HepG2 (cell line): ENCODE measurements around the gene POLR1G. TPM values are rescaled to one million over a fixed set of nuclear protein-coding genes. Genes with fewer than 3 reads are reported as not detected.

Experiments used
- GTF3A ChIP-seq: sonication (generic); formaldehyde crosslinking; conservative IDR thresholded peaks from 2 replicates; pipeline ENCODE4 v1.4.0; 2020; ENCODE audit warnings: mild to moderate bottlenecking, missing genetic modification reagents
- HES4 ChIP-seq: sonication (generic); formaldehyde crosslinking; IDR thresholded peaks from 2 replicates; pipeline ENCODE4 v1.9.0; 2021; ENCODE audit warnings: mild to moderate bottlenecking, missing genetic modification reagents, borderline replicate concordance
- HMG20A ChIP-seq: IDR thresholded peaks from 2 replicates; pipeline ENCODE4 v1.6.1; 2016; ENCODE audit warnings: borderline replicate concordance
- JUN ChIP-seq: sonication (generic); formaldehyde crosslinking; IDR thresholded peaks from 2 replicates; pipeline ENCODE4 v1.4.0; 2020; ENCODE audit warnings: mild to moderate bottlenecking, missing genetic modification reagents
- KAT7 ChIP-seq: IDR thresholded peaks from 2 replicates; pipeline ENCODE4 v1.6.1; 2018; ENCODE audit warnings: borderline replicate concordance, missing compliant biosample characterization
- MEIS1 ChIP-seq: sonication (generic); formaldehyde crosslinking; IDR thresholded peaks from 2 replicates; pipeline ENCODE4 v1.9.0; 2021; ENCODE audit warnings: mild to moderate bottlenecking, missing genetic modification reagents, moderate library complexity, borderline replicate concordance
- PHF5A ChIP-seq: IDR thresholded peaks from one replicate; pipeline ENCODE4 v1.6.1; 2018; ENCODE audit warnings: low read depth, missing genetic modification reagents; ENCODE audit not compliant: unreplicated experiment
- RARG ChIP-seq: sonication (generic); formaldehyde crosslinking; IDR thresholded peaks from 2 replicates; pipeline ENCODE4 v1.4.0; 2020; ENCODE audit warnings: low read depth, mild to moderate bottlenecking, missing genetic modification reagents
- SOX6 ChIP-seq, 2 experiments: fragments of 450-650 bp in 1 of 2; sonication (generic) in 1 of 2; formaldehyde crosslinking in 1 of 2; IDR thresholded peaks; 2 replicates each; pipeline versions ENCODE4 v1.4.0 to v1.6.1; 2017 to 2020; ENCODE audit warnings: antibody characterized with exemption in 1 of 2, mild to moderate bottlenecking in 1 of 2, missing genetic modification reagents in 1 of 2
- SRSF9 ChIP-seq: fragments of 200-400 bp; formaldehyde crosslinking; IDR thresholded peaks from 2 replicates; pipeline ENCODE4 v1.6.1; 2018; ENCODE audit warnings: borderline replicate concordance, mild to moderate bottlenecking, low read depth, low read length; ENCODE audit not compliant: insufficient read depth, poor library complexity, severe bottlenecking
- THAP9 ChIP-seq: sonication (generic); formaldehyde crosslinking; IDR thresholded peaks from 2 replicates; pipeline ENCODE4; 2020; ENCODE audit warnings: missing genetic modification reagents, mild to moderate bottlenecking, borderline replicate concordance
- TMF1 ChIP-seq: sonication (generic); formaldehyde crosslinking; IDR thresholded peaks from 2 replicates; pipeline ENCODE4 v1.8.1; 2022; ENCODE audit warnings: low read depth, missing genetic modification reagents
- WIZ ChIP-seq: sonication (generic); formaldehyde crosslinking; IDR thresholded peaks from 2 replicates; pipeline ENCODE4 v1.5.1; 2020; ENCODE audit warnings: mild to moderate bottlenecking, missing genetic modification reagents
- ZNF207 ChIP-seq: fragments of 450-650 bp; IDR thresholded peaks from 2 replicates; pipeline ENCODE4 v1.6.1; 2016; ENCODE audit warnings: antibody characterized with exemption, borderline replicate concordance
- ZNF234 ChIP-seq: sonication (generic); formaldehyde crosslinking; conservative IDR thresholded peaks from 2 replicates; pipeline ENCODE4 v1.5.1; 2020; ENCODE audit warnings: mild to moderate bottlenecking, missing genetic modification reagents
- polyA plus RNA-seq, 8 experiments: library from polyadenylated mRNA; depleted of rRNA in 3 of 8; stranded (reverse) in 7 of 8; unstranded in 1 of 8; fragments of >200 nt; fragmentation: Illumina TruSeq in 4 of 8; extraction: Trizol in 4 of 8; gene quantifications; 2 replicates each; pipeline versions ENCODE4 v1.2.1 to v1.2.3, GENCODE V29; 2011 to 2016; ENCODE audit warnings: low read depth in 4 of 8, missing spikeins in 1 of 8, mixed read lengths in 1 of 8; ENCODE audit not compliant: insufficient read depth in 1 of 8
- total RNA-seq, 5 experiments: library from RNA; depleted of rRNA; stranded (reverse); fragments of >200 nt; fragmentation: Illumina TruSeq; extraction: Trizol; gene quantifications; 2 replicates each; pipeline ENCODE4 v1.2.3, GENCODE V29; 2016; ENCODE audit warnings: low read depth in 1 of 5
- TF ChIP-seq, protein P1 (sequence below), 2 experiments: sonication (generic) in 1 of 2; formaldehyde crosslinking in 1 of 2; IDR thresholded peaks; 2 replicates each; pipeline versions ENCODE4 v1.6.1 to v1.9.0; 2014 to 2022; ENCODE audit warnings: antibody characterized with exemption in 1 of 2, borderline replicate concordance in 1 of 2, inconsistent platforms in 1 of 2, low read depth in 1 of 2, missing genetic modification reagents in 1 of 2
- TF ChIP-seq, protein P2 (sequence below): sonication (generic); formaldehyde crosslinking; IDR thresholded peaks from 2 replicates; pipeline ENCODE4 v1.5.0; 2020; ENCODE audit warnings: mild to moderate bottlenecking, missing genetic modification reagents

POLR1G gene
- total and polyA plus RNA-seq, 2 of the 13 experiments (the other 11 are each of a cell fraction or from before 2014, with no cell fraction given) = 3.5 to 20.8 TPM

GRCh38 chr19:45405435-45406225, 814 bp upstream of the POLR1G start (continued):
- TF ChIP-seq, protein P1, sequence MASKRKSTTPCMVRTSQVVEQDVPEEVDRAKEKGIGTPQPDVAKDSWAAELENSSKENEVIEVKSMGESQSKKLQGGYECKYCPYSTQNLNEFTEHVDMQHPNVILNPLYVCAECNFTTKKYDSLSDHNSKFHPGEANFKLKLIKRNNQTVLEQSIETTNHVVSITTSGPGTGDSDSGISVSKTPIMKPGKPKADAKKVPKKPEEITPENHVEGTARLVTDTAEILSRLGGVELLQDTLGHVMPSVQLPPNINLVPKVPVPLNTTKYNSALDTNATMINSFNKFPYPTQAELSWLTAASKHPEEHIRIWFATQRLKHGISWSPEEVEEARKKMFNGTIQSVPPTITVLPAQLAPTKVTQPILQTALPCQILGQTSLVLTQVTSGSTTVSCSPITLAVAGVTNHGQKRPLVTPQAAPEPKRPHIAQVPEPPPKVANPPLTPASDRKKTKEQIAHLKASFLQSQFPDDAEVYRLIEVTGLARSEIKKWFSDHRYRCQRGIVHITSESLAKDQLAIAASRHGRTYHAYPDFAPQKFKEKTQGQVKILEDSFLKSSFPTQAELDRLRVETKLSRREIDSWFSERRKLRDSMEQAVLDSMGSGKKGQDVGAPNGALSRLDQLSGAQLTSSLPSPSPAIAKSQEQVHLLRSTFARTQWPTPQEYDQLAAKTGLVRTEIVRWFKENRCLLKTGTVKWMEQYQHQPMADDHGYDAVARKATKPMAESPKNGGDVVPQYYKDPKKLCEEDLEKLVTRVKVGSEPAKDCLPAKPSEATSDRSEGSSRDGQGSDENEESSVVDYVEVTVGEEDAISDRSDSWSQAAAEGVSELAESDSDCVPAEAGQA (IDR thresholded peaks at IDR 0.05; ENCODE audit: low read depth) = no peak
- TF ChIP-seq, protein P1 (CRISPR knock-in tag; IDR thresholded peaks at IDR 0.05; ENCODE audit: borderline replicate concordance) = no peak
- no peak for TF ChIP-seq ZNF234
- 0 out of 2 replicates have a peak, but pooled peaks have one; percentile 14 for TF ChIP-seq HES4
- TF ChIP-seq ZNF207 = no peak
- TF ChIP-seq TMF1 (CRISPR knock-in tag) = no peak
- no peak for TF ChIP-seq SRSF9
- no peak for TF ChIP-seq RARG (CRISPR knock-in tag)
- TF ChIP-seq HMG20A (CRISPR knock-in tag) = no peak; the same call in 1 of the 2 replicates
- no peak for TF ChIP-seq KAT7
- TF ChIP-seq SOX6 (IDR thresholded peaks at IDR 0.05) = no peak
- TF ChIP-seq SOX6 (CRISPR knock-in tag; IDR thresholded peaks at IDR 0.05) = no peak
- TF ChIP-seq MEIS1 (CRISPR knock-in tag) = no peak
- TF ChIP-seq GTF3A (CRISPR knock-in tag) = no peak
- no peak; the same call in 1 of the 2 replicates for TF ChIP-seq JUN
- TF ChIP-seq WIZ = no peak
- TF ChIP-seq, protein P2, sequence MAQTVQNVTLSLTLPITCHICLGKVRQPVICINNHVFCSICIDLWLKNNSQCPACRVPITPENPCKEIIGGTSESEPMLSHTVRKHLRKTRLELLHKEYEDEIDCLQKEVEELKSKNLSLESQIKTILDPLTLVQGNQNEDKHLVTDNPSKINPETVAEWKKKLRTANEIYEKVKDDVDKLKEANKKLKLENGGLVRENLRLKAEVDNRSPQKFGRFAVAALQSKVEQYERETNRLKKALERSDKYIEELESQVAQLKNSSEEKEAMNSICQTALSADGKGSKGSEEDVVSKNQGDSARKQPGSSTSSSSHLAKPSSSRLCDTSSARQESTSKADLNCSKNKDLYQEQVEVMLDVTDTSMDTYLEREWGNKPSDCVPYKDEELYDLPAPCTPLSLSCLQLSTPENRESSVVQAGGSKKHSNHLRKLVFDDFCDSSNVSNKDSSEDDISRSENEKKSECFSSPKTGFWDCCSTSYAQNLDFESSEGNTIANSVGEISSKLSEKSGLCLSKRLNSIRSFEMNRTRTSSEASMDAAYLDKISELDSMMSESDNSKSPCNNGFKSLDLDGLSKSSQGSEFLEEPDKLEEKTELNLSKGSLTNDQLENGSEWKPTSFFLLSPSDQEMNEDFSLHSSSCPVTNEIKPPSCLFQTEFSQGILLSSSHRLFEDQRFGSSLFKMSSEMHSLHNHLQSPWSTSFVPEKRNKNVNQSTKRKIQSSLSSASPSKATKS (CRISPR knock-in tag) = 0 out of 2 replicates have a peak, but pooled peaks have one; percentile 61
- TF ChIP-seq THAP9 (CRISPR knock-in tag) = no peak
- TF ChIP-seq PHF5A = no peak
